ENCODE results near the gene NR4A2.

Gene NR4A2

DNA sequence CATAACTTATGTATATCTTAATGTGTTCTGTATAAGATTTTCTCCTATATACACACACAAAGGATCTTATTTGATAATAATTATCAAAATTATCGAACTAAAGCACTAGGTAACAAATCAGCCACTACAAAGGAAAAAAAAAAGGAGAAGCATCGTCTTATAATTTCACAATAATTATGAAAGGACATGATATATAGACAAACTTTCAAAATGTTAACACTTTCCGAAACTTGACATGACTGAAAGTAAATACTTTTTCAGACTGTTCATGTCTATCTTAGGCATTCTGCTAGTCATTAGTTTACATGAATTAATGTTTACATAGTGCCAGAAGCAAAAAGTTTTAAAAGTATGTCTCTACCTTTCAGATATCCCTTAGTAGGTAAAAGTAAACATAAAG is 7.3 kb upstream of the NR4A2 start:
- no peak for DNase-seq

GRCh38 chr2:156339110-156339847 is 6.8 kb upstream of the NR4A2 start:
- DNase-seq: peak; percentile 24

DNA sequence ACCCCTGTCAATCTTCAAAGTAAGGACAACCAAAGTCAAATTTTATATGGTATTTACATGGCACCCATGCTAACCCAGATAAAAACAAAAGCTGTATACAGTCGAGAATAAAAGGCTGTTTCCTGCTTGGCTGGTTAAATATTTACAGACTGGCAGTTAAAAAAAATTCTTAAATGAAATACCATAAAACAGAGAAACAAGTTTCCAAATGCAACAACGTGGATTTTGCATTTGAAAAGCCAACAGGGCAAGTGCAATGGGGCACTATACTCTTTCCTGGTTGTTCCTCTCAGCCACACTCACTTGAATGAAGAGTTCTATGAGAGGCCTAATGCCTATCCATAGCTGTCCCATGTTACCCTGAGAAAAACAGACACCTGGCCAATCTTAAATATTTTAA is 6.1 kb upstream of the NR4A2 start:
- DNase-seq: no peak

DNA sequence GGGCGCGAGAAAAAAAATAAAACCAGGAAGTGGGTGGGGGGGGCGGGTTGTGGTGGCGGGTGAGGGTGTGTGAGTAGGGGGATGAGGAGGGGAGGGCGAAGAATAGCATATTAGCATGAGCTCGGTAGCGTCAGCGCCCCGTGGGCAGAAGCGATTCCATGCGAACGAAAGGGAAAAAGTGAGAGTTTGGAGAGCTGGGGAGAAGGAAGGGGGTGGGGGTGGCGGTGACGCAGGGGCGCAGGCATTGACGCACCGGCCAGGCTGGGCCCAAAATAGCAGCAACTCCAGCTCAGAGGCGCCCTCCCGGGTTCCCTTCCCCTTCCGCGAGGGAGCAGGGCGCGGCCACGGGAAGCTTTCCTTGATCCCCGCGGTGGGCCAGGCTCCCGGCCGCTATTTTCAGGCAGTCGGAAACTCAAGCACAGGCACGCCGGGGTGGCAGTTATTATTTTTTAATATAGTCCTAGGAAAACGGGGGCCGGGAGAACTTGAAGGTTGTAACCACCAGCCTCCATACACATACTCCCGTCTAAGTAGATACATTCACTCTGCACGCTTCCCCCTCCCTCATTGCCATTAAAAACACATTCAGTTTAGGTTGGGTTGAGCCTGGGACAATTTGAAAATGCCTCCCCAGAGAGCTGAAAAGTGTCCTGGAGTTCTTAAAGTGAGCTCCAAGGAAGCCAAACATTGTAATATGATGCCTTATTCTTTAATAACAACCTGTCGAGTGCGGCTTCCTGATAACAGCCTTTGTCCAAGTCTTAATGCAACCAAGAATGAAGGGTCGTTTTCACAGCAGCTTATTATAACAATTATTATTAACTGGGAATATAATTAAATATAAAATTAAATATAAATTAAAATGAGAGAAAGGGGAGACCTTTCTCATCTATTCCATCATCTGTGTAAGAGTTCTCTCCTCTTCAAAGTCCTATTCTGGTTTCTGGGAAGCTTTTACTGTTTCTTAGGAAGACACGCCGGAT is 2.3 kb upstream of the NR4A2 start:
- peak; percentile 56 for DNase-seq

DNA sequence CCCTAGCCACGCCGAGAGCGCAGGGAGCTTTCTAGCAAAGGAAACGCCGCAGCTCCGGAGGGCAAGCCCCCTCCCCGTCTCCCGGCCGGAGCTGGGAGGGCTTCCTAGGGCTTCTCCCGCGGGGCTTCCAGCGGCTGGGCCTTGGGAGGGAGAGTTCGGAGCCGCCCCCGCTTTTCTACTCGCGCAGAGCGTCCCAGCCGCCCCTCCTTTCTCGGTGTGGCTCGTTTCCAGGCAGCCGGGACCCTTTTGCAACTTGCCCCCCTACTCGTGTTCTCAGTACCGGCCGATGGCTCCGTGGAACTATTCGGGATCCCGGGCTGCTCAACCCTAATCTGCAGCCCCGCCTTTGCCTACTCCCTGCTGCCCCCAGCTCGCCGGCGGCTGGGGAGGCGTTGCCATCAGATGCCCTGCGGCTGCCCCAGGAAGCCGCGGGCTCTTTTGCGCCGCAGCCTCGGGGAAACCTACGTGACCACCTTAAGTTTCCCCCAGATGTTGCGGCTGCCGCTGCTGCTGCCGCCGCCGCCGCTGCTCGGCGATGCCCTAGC is 1.5 kb upstream of the NR4A2 start:
- peak; percentile 48 for DNase-seq

- peak; percentile 32 for DNase-seq
These were observed 891 bp upstream of the NR4A2 start for GRCh38 chr2:156333274-156333950.

DNA sequence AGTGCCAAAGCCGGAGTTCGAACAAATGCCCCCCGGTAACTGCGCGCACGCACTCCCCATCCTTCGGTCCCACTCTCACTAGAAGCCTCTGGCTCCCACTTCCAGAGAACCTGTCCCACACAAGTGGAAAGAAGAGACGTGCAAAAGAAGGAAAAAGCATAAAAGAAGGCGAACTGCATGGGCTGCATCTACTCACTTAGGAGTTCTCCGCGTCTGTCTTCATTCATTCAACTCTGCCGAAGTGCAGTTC is 312 bp downstream of the NR4A2 start:
- DNase-seq: no peak

DNA sequence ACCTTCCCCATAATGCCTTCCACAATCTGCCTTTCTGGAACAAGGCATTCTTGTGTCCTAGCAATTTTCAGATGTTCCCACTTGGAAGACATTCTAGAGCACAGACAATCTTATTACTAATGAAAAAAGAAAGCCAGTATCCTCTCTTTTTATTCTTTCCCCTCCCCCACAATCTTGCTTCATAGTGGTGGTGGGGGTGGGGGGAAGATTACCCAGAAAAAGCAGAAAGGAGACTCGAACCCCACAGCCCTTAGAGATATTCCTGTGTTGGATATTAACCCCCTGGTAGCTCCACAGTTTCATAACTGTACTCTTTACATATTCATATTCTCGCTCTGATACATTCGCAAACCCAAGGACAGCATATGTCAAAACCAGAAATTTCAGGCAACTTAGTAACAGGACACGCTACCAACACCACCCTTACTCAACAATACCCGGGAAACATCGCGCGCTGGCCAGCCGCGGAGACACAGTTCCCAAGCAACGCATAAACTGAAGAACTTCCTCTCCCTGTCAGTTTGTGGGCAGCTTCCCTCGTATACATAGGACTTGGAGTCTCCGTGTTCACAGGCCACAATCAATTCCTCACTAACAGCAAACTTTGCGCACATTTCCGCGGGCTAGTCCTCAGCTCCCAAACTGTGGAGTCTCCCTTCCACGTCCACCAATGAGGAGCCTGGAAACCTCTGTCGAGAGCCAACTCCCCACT is 793 bp downstream of the NR4A2 start:
- peak; percentile 39 for DNase-seq

DNA sequence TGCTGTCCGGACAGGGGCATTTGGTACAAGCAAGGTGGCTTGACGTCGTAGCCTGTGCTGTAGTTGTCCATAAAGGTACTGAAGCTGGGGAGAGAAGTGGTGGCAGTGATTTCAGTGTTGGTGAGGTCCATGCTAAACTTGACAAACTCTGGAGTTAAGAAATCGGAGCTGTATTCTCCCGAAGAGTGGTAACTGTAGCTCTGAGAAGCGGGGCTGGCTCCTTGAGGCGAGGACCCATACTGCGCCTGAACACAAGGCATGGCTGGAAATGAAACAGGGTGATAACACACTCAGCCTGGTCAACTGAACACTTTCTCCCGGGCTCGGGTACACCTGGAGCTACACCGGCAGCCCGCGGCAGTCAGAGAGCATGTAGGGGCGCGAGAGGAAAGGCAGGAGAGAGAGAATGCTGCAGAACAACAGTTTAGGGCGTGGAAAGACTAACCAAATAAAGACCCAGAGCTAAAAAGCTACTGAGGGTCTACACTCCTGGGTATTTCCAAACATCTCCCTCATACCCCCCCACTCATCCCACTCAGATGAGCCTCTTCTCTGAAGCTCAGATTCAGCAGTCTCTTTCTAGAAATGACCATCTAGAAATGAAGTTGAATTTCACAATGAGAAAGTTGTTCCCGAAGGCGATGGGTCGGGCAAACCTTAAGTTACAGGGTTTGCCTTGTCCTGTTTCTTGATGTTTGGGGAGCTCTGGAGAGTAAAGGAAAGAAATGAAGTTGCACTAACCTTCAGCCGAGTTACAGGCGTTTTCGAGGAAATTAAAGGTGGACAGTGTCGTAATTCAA is 2.4 kb downstream of the NR4A2 start:
- DNase-seq: no peak

GRCh38 chr2:156329031-156329926 is 3.2 kb downstream of the NR4A2 start:
- no peak for DNase-seq

GRCh38 chr2:156327835-156328695 is 4.5 kb downstream of the NR4A2 start:
- DNase-seq: no peak

DNA sequence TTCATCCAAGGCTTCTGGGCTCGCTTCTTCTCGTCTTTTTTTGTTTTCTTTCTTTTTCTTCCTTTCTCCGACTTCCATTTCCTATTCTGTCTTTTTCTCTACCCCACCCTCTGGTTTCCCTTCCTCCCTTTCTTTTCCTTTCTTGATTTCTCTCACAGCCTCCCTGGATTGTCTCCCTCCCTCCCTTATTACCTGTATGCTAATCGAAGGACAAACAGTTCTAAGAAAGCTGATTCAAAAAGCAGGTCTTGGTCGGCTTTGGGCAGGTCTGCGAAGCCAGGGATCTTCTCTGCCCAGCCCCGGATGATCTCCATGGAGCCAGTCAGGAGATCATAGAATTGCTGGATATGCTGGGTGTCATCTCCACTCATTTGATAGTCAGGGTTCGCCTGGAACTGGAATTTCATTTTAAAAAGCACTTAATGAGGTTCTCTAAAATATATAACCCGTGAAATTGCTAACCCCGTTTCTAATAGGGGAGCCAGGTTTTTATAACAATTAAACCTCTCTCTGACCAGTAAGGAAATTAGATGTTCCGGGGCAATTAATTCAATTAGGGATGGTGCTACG is 5.9 kb downstream of the NR4A2 start:
- DNase-seq: no peak

DNA sequence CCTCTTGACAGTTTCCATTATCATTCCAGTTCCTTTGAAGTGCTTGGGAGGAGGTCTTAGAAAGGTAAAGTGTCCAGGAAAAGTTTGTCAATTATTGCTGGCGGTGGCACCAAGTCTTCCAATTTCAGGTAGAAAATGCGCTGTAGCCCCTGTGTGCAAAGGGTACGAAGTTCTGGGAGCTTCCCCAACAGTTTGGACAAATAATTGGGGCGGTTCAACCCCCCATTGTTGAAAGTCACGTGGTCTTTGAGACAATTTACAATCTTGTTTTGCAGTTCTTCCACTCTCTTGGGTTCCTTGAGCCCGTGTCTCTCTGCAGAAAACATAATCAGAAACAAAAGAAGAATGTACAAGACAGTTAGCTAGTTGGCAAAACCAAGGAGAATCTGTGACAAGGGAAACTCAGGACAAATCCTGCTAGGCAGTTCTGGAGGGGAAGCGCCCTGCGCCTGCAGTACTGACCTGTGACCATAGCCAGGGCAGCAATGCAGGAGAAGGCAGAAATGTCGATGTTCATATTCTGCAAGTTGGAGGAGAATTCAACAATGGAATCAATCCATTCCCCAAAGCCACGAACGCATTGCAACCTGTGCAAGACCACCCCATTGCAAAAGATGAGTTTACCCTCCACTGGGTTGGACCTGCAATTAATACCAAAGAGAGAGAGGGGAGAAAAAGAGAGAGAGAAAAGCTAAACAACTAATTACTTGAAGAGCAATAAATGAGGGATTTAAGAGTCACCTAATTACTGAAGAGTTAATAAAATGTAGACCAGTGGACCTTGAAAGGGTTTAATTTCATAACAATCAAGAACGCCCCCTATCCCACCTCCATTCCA is 6.6 kb downstream of the NR4A2 start:
- DNase-seq: no peak

DNA sequence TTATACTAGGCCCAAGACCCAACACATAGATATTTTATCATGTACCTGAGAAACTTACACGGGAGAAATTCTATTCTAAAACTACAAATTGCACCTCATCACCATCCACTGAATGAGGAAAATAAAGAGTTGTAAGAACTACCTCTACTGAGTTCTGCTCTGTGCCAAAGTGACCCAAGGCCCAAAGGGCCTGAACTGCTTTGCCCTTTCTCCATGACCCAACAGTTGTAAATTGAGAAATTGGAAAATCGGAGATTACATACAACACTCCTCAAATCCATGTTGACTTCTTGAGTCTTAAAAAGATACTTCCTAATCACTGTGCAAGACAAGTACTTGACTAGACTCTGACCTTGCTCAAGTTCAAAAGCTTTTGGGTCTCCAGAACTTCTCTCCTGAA is 8.8 kb downstream of the NR4A2 start:
- DNase-seq: no peak

DNA sequence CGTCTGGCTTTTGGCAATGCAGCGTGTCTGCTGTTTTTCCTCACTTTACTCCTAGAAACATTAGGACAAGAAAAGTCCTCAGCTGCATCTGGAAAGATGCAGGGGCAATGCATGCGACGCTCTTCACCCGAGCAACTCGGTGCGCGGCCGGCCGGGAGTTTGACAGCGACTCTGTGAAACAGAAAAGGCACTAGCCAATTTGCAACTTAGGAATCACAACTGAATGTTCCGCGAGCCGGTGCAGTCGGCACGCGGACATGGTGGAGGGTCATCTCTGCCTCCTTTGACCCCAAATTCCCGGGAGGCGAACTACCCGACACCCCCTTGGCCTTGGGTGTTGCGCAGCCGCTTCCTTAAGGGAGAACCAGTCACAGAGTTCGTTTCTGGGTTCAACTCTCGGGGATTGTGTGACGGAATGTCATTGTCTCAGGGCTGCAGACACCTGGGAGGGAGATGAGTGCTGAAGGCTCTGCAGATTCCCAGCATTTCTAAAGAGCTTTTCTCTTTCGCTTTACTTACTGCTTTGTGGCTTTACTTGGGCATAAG is 9.8 kb downstream of the NR4A2 start:
- DNase-seq: no peak

DNA sequence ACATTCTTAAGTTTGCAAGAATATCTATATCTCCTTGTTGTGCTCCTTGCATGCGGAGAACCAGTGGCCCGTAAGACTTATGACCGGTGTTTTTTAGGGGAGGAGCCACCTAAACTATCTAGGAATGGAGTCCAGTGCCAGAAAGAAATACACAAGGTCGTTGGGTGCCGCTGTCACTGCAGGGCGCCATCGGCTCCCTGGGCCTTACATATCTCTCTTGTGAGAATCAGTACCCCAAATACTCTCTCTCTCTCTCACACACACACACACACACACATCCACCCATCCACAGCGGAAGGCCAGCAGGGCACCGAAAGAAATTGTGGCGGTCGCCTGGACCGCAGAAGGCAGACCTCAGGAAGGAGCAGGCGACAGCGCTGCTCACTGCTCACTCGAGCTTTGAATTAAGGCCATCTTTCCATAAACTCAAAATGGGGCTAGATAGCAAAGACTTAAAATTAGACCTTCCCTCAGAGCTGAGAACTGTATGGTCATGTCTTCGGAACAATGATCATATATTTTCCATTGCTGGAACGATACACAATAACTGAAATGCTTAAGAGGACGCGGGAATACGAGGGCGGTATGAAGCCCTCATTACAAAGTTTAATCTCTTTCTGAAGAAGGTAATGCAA is 10.4 kb downstream of the NR4A2 start:
- DNase-seq: no peak

- DNase-seq: no peak
These were observed 11.1 kb downstream of the NR4A2 start for GRCh38 chr2:156321243-156321904.

Measured in NCI-H1105 treated with DMSO at 0.1 percent for 48 hours (cell line).